HT-29 (cell line): ENCODE measurements around the gene RAB3C. TPM values are rescaled to one million over a fixed set of nuclear protein-coding genes. Genes with fewer than 3 reads are reported as not detected.
"Not testable (repeated sequence)": the region's sequence is repeated elsewhere in the genome, so short reads cannot be mapped to it uniquely, and the experiment has no call there.

ENCODE experiments used
- DNase-seq: peaks from one replicate; pipeline ENCODE4 v3.0.0-alpha.2; 2015; ENCODE audit warnings: low spot score
- total RNA-seq: library from RNA; depleted of rRNA; stranded (reverse); fragments of >200 nt; shearing (Covaris generic); gene quantifications from 2 replicates; pipeline ENCODE4 v1.2.3, GENCODE V29; 2014; rRNA removed

Gene RAB3C, protein sequence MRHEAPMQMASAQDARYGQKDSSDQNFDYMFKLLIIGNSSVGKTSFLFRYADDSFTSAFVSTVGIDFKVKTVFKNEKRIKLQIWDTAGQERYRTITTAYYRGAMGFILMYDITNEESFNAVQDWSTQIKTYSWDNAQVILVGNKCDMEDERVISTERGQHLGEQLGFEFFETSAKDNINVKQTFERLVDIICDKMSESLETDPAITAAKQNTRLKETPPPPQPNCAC
- not detected in 2 replicates for total RNA-seq

GRCh38 chr5:58582803-58583491 is at the start of gene RAB3C:
RAB3C (plus strand) TSS chr5:58583075; CDS start chr5:58583209, 134 bp downstream.
- DNase-seq, result peak; percentile 87

DNA sequence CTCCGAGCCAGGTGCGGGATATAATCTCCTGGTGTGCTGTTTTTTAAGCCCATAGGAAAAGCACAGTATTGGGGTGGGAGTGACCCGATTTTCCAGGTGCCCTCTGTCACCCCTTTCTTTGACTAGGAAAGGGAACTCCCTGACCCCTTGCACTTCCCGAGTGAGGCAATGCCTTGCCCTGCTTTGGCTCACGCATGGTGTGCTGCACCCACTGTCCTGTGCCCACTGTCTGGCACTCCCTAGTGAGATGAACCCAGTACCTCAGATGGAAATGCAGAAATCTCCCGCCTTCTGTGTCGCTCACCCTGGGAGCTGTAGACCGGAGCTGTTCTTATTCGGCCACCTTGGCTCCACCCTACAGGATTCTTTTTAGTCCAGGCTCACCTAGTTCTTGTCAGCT is 40.9 kb upstream of the RAB3C start:
- not testable (repeated sequence) for DNase-seq

DNA sequence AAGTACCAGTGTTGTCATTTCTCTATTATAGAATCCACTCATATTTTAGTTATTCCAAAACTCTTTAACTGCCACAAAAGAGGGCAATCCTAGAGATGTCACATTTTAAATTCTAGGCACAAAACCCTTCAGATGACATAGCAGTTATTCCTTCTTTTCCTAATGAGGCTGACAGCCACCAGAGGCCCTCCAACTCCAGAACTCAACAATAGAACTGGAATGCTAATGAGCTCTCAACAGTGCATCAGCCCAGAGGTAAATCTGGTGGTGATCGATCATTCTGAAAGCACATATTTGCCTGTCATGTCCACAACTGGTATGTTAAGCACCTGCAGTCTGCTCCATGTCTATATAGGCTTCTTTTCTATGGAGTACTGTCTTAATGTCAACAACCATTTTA is 40.2 kb upstream of the RAB3C start:
- peak; percentile 12 for DNase-seq

DNA sequence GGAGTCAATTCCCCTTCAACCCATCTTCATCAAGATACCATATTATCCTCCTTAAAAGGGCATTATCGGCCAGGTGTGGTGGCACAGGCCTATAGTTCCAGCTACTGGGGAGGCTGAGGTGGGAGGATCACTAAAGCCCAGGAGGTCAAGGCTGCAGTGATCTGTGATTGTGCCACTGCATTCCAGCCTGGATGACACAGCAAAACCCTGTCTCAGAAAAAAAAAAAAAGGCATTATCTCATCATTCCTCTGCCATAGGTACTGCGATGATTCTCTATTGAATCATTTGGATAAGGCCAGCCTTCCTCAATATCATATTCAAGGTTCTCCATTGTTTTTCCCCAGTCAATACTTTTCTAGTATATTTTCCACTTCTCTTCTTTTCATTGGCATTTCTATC is 39.2 kb upstream of the RAB3C start:
- no peak for DNase-seq

- no peak for DNase-seq
Observed at GRCh38 chr5:58544195-58544594, 38.7 kb upstream of the RAB3C start.

DNA sequence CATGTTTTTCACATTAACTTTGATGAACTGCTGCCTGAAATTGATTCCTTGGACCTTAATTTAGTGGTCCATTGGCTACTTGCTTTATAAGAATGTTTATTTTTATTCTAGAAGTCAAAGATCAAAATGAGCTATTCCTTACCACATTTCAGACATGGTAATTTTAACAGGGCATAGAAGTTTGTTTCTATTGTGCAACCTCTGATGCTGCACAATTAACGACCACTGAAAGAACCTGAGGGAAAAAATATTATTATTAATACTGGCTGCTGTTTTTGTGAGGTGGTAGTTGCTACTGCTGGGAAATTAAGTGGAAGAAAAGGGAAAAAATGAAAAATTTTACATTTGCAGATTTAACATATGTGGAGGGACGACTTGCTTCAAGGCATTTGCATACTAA is 37.9 kb upstream of the RAB3C start:
- no peak for DNase-seq

DNA sequence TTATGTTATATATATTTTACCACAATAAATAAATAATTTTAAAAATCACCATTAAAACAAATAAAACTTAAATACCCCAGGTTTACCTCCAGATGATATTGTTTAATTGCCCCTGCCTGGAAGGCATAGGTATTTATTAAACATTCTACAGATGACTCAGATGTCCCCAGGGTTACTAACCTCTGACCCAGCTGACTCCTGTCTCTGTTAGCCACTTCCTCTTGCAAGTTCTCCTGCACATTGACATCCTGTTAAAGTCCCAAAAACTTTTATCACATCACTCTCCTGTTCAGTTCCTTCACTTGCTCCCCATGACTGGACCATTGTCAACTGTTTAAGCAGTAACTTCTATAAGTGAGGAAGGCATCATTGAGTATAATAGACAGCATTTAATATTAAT is 37.0 kb upstream of the RAB3C start:
- DNase-seq, result no peak

DNA sequence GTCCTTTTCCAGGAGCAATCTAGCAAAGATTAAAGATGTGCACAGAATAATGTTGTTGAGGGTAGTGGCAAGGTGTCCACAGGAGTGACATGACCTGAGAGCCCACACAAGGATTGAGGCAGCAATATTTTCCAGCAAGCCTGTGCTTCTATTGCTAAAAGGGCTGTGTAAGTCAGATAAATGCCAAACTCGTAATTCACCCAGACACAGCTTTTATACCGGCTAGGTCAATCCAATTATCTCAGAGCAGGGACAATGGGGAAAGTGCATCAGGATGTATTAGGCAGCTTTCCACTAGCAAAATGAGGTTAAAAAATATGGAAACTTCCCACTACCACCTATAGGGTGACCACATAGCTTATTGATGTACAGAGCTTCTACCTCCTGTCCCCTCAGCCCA is 34.8 kb upstream of the RAB3C start:
- DNase-seq, result no peak

DNA sequence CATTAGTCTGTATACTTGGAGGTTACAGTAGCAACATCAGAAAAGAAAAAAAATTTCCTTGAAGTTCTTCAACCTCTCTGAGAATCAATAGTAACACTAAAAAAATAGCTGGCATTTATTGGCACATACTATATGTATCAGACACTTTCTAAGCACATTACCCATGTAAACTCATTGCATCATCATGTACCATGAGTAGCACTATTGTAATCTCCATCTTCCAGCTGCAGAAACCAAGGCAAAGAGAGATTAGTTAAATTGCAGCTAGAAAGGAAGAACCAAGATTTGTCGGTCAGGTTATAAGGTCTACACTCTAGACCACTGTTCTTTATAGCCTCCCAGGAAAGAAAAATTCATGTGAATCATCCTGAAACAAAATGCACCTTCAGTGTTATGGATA is 31.4 kb upstream of the RAB3C start:
- no peak for DNase-seq

- not testable (repeated sequence) for DNase-seq
Observed at GRCh38 chr5:58557665-58558338, 25.1 kb upstream of the RAB3C start.

DNA sequence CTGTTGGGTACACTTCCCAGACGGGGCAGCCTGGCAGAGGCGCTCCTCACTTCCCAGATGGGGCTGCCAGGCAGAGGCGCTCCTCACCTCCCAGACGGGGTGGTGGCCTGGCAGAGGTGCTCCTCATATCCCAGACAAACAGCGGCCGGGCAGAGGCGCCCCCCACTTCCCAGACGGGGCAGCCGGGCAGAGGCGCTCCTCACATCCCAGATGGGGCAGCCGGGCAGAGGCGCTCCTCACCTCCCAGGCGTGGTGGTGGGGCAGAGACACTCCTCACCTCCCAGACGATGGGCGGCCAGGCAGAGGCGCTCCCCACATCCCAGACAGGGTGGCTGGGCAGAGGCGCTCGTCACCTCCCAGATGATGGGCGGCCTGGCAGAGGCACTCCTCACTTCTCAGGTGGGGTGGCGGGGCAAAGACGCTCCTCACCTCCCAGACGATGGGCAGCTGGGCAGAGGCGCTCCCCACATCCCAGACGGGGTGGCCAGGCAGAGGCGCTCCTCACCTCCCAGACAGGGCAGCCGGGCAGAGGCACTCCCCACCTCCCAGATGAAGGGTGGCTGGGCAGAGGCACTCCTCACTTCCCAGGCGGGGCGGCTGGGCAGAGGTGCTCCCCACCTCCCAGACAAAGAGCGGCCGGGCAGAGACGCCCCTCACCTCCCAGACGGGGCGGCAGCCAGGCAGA is 19.7 kb upstream of the RAB3C start:
- not testable (repeated sequence) for DNase-seq

GRCh38 chr5:58564043-58564832 is 18.6 kb upstream of the RAB3C start:
- DNase-seq, result not testable (repeated sequence)

- no peak for DNase-seq
Observed at GRCh38 chr5:58565033-58565432, 17.8 kb upstream of the RAB3C start.

DNA sequence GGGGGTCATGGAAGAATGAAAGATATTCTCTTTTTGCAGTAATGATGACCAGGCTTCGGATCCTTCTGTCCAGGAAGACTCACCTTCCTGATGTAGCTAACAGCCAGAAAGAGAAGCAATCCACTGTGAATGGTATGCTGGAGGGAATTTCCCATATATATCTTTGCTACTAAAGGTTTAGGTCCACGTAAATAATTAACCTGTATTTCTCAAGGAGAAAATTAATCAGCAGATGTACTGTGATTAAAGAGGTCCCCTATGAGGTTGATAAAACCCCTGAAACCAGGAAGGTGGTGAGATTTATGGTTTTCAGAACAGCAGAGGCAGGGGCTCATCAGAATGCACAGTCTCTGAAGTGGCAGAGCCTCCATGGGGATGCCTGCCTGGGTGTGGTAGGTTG is 11.4 kb upstream of the RAB3C start:
- no peak for DNase-seq

- not testable (repeated sequence) for DNase-seq
Observed at GRCh38 chr5:58572973-58573372, 9.9 kb upstream of the RAB3C start.

- DNase-seq, result no peak
Observed at GRCh38 chr5:58579781-58580180, 3.1 kb upstream of the RAB3C start.

DNA sequence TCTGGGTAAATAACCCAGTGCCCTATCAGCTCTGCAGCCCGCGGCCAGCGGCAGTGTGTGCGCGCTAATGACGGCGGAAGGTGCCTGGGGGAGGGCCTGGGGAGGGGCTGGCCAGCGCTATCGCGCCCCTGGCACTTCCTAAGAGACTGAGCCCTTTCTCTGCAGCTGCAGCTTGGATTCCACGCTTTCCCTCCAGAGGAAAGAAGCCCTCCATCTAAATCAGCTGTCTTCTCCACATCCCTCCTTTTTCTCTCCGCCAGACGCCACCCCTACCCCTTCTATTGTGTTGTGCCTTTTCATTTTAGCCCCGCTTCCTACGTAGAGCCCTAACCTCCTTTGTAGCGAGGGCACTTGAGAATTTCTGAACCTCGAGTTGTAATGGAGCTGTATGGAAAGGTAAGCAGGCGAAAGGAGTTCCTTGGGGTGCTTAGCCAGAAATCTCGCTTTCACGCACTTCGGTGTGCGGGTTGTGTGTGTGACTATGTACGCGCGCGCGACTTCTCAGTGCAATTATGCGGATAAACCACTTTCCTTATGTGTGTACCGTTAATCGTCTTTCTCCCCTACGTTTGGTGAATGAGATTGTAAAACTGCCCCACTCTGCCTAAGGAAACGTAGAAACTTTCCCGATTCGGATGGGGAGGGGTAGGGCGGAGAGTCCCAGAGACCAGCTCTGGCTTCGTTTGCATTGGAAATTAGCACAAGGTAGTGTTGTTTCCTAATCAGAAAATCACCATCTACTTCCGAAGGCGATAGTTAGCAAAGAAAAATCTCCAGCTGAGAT is 664 bp upstream of the RAB3C start:
- DNase-seq, result no peak

GRCh38 chr5:58595952-58596351 is 13.1 kb downstream of the RAB3C start:
- DNase-seq, result no peak

- DNase-seq, result no peak
Observed at GRCh38 chr5:58598440-58598839, 15.6 kb downstream of the RAB3C start.

DNA sequence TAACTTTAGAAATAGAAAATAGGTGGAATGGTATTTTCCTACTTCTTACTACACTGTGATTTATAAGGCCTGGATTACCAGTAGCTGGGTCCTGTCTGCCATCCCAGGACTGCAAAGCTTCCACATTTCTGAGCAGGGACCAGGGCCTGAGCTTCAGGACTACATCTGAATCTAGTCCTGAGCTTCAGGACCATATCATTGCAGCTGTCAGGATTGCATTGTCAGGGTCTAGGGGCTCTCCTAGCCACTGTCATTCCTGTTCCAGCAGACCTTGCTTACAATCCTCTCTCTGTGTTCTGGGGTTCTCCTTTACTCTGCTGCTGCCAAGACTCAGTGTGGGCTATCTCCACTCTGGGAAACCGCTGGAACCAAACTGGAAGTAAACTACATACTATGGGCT is 16.3 kb downstream of the RAB3C start:
- no peak for DNase-seq

DNA sequence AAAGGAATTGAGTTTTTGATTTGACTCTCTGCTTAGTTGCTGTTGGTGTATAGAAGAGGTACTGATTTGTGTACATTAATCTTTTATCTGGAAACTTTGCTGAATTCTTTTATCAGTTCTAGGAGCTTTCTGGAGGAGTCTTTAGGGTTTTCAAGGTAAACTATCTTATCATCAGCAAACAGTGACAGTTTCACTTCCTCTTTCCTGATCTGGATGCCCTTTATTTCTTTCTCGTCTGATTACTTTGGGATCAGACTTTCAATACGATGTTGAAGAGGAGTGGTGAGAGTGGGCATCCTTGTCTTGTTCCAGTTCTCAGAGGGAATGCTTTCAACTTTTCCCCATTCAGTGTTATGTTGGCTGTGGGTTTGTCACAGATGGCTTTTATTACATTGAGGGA is 17.7 kb downstream of the RAB3C start:
- DNase-seq, result not testable (repeated sequence)
